ENCODE results near the gene KCNK1.

GRCh38 chr1:233719655-233720341, 105.9 kb downstream of the KCNK1 start:
- TF ChIP-seq CTCF (optimal IDR thresholded peaks at IDR 0.05 in 1 of 3, IDR thresholded peaks at IDR 0.05 in 1 of 3, conservative IDR thresholded peaks at IDR 0.05 in 1 of 3; ENCODE audit: extremely low read depth in 1 of 3, insufficient read depth in 2 of 3, low read length in 3 of 3) (no peak), EZH2 (IDR thresholded peaks at IDR 0.05; ENCODE audit: low read length) (no peak)
